UCSD-AML1 (cell line): ENCODE results near the gene HCRTR2.
A peak's percentile ranks its signal among the peaks of the same experiment; 100 is the strongest.
"Not testable (repeated sequence)": the region's sequence is repeated elsewhere in the genome, so short reads cannot be mapped to it uniquely, and the experiment has no call there.

Experiments
- DNase-seq: peaks from one replicate; lab custom pipeline; 2025; ENCODE audit not compliant: unreplicated experiment; lab: John Stamatoyannopoulos, UW

HCRTR2 gene

GRCh38 chr6:55174211-55175026 is at the start of gene HCRTR2:
Gene HCRTR2 (plus strand): TSS chr6:55174515. CDS start chr6:55174588, 73 bp downstream.
- peak; percentile 3 for DNase-seq

- DNase-seq: no peak
Observed at GRCh38 chr6:55130806-55131324, 43.5 kb upstream of the HCRTR2 start.

- no peak for DNase-seq
Observed at GRCh38 chr6:55131616-55132015, 42.7 kb upstream of the HCRTR2 start.

- no peak for DNase-seq
Observed at GRCh38 chr6:55136916-55137315, 37.4 kb upstream of the HCRTR2 start.

GRCh38 chr6:55137929-55138693 is 36.2 kb upstream of the HCRTR2 start:
- DNase-seq: no peak

- no peak for DNase-seq
Observed at GRCh38 chr6:55141611-55142010, 32.7 kb upstream of the HCRTR2 start.

GRCh38 chr6:55142610-55143009 is 31.7 kb upstream of the HCRTR2 start:
- no peak for DNase-seq

DNA sequence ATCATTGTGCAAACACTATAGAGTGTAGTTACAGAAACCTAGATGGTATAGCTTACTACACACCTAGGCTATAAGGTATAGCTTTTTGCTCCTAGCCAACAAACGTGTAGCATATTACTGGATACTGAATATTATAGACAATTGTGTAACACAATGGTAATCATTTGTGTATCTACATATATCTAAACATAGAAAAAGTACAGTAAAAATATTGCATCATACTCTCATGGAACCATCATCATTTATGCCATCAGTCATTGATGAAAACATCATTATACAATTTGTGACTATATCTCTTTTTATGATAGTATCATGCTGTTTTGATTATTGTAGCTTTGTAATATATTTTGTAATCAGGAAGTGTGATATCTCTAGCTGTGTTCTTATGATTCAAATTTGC is 21.0 kb upstream of the HCRTR2 start:
- no peak for DNase-seq

DNA sequence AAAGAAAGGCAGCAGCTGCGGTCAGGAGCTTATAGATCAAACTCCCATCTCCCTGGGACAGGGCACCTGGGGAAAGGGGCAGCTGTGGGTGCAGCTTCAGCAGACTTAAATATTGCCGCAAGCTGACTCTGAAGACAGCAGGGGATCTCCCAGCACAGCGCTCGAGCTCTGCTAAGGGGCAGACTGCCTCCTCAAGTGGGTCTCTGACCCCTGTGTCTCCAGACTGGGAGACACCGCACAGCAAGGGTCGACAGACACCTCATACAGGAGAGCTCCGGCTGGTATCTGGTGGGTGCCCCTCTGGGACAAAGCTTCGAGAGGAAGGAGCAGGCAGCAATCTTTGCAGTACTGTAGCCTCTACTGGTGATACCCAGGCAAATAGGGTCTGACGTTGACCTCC is 15.5 kb upstream of the HCRTR2 start:
- DNase-seq: not testable (repeated sequence)

DNA sequence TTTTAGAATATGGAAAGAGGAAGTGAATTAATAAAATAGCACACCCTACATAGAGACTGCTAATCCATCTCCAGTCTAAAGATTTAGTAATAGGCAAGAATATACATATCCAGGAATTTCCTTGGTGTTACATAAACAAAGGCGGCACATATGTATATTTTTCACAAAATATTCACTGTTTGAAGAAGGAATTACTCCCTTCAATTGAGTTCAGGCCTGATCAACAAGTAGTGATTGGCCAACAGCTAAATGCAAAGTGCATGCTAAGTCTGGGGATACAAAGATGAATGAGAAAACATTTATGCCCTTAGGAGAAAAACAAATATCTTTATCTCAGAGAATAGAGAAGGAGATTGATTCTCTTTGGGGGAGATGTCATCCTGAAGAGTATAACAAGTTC is 6.5 kb upstream of the HCRTR2 start:
- no peak for DNase-seq

DNA sequence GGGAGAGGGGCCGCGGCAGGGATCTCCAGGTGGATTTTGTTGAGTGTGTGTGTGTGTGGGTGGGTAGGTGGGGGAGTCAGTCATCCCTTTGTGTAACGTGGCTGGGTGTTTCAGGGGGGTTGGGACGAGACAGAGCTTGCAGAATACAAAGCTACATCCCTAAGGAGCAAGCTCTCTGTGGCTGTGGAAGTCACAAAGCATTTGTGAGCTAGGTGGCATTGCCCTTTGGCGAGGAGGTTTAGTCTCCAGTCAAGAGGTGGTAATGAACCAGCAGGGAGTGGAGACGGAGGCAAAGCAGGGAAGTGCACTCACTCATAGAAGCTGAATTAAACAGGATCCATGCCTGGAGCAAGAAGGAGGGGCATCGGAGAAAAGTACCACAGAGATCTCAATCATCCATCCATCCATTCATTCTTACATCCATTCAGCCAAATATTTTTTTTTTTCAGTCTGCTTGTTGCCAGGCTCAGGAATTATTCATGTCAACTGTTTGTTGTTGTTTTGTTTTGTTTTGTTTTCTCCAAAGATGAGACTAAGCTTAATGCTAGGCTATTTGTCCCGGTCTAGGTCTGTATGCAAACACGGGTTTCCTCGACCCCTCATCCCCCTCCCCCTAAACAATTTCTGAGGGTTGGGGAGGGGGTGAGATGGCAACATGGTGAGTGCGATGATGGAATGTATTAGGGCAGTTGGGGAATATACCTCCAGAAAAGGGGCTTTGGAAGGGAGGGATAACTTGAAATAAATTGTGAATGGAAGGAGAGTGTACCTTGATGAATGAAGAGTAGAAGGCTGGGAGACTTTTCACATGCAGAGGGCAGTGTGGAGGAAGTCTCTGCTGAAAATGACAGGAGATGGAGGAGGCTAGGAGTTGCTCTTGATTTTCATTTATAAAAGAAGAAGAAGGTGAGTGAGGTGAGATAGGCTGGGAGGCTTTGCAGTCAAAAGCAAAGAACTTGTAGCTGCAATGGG is 1.0 kb downstream of the HCRTR2 start:
- DNase-seq: no peak

GRCh38 chr6:55176958-55177357 is 2.6 kb downstream of the HCRTR2 start:
- no peak for DNase-seq

- DNase-seq: no peak
Observed at GRCh38 chr6:55180258-55180657, 5.9 kb downstream of the HCRTR2 start.

DNA sequence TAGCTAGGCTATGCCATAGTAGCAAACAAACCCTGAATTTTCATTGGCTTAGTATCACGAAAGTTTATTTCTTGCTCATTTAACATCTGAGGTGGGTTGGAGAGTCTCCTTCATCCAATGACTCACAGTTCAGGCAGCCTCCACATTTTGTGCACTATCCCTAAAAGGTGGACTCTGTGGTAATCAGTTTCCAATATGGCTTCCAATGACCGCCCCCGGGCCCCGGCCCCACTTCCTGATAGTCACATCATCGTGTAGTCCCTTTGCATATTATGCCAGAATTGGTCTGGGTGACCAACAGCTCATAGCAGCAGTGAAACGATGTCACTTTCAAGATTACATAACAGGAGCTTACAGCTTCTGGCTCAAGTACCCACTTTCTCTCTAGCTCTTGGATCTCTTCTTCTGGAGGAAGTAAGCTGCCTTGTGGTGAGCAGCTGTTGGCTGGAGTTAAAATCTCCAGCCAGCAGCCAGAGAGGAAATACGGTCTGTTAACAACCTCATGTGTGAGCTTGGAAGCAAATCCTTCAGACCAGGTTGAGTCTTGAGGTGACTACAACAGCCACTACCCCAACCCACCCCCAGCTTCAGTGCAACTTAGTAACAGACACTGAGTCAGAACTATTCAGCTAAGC is 7.8 kb downstream of the HCRTR2 start:
- DNase-seq: peak; percentile 4

- DNase-seq: no peak
Observed at GRCh38 chr6:55184782-55185530, 10.6 kb downstream of the HCRTR2 start.

DNA sequence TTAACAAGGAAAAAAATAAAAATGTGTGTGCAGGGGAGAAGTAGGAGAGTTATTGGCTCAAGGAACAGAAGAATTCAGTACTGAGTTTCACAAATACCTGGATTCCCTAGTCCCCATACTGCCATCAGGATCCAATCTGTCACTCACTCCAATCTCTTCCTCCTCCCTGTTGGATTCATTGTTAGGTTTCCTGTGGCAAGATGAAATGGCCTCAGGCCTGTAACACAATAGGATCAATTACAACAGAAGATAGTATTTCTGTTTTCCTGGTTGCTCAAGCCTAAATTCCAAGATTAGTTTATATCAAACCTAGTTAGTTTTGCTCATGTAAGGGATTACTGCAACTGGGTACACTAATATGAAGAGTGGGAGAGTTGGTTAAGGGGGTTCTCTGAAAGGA is 24.4 kb downstream of the HCRTR2 start:
- no peak for DNase-seq

DNA sequence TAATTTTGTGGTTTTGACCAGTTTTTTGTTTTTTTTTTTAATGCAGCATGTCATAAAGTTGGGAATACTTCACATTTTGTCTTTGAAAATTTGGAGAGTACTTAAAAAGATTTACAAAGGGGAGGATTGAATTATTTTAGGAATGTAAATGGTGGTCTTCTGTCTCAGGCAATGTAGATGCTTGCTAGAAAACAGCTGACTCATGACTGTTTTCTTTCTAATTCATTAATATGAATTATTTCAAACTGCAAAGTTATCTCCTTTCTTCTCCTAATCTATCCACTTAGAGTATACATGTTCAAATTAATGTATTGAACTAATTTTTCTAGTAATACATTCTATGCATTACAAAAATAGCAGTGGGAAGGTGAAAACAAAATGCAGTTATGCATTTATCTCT is 24.9 kb downstream of the HCRTR2 start:
- DNase-seq: no peak

- DNase-seq: no peak
Observed at GRCh38 chr6:55208478-55209458, 34.5 kb downstream of the HCRTR2 start.

DNA sequence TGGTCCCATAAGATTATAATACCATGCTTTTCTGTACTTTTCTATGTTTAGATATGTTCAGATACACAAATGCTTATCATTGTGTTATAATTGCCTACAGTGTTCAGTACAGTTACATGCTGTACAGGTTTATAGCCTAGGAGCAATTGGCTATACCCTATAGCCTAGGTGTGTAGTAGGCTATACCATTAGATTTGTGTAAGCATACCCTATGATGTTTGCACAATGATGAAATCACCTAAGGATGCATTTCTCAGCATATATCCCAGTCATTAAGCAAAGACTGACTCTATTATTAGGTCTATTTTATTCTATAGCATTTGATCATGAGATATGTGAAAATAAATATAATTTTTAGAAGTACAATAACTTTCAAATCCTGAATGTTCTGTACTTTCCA is 36.6 kb downstream of the HCRTR2 start:
- no peak for DNase-seq
